ENCODE results near the gene DCHS2. TPM values are rescaled to one million over a fixed set of nuclear protein-coding genes. Genes with fewer than 3 reads are reported as not detected.

DCHS2 gene
- total and polyA plus RNA-seq, 10 of the 15 experiments (the other 5 are each of a cell fraction or from before 2014, with no cell fraction given): 0.01 to 0.31 (median 0.06) TPM; not detected in 3

- FAIRE-seq (no peak), ATAC-seq (peak; percentile 62), DNase-seq (ENCODE audit: low read depth, low spot score) (no peak)
- no peak for TF ChIP-seq PKNOX1 (IDR thresholded peaks at IDR 0.05)
- peak; percentile 48; the same call in 1 of the 2 replicates for TF ChIP-seq SPI1 (IDR thresholded peaks at IDR 0.05; ENCODE audit: borderline replicate concordance, insufficient read depth, low read depth, low read length)
- intact Hi-C loops (cut with micrococcal nuclease; ENCODE audit: unreplicated experiment) (no loop called here), in situ Hi-C loops (cut with MboI) (no loop called here)
- Histone ChIP-seq H3K79me2 (ENCODE audit: control insufficient read depth, insufficient read depth, low read length) (no peaks in the 10 kb centered on the region), H3K9me3 (replicated peaks; ENCODE audit: control insufficient read depth, insufficient read depth, low read length) (no peaks in the 10 kb centered on the region), H3K27ac (ENCODE audit: control insufficient read depth, insufficient read depth) (no peak overlapping the region), H3K4me2 (ENCODE audit: control insufficient read depth, insufficient read depth) (peak overlapping the region; percentile 36; the same call in 1 of the 2 replicates), H3K27me3 (replicated peaks in 1 of 2; ENCODE audit: control insufficient read depth in 2 of 2, insufficient read depth in 2 of 2, low read length in 1 of 2) (no peaks in the 10 kb centered on the region), H4K20me1 (ENCODE audit: control insufficient read depth, insufficient read depth) (no peaks in the 10 kb centered on the region), H3K36me3 (ENCODE audit: control insufficient read depth in 2 of 2, insufficient read depth in 2 of 2, low read length in 1 of 2) (no peaks in the 10 kb centered on the region), H3K4me3 (no peak overlapping the region), H3K9ac (ENCODE audit: control insufficient read depth, insufficient read depth, low read length) (no peak overlapping the region), H2AFZ (ENCODE audit: control insufficient read depth, low read depth, low read length) (no peak overlapping the region), H3K4me1 (ENCODE audit: control insufficient read depth, insufficient read depth, low read length) (no peaks in the 10 kb centered on the region)
- no TSS peak for BruUV-seq (replicated peaks)
- ChIA-PET RAD21 (ENCODE audit: unreplicated experiment) (interaction anchor here (1.3 kb wide), 1 partner anchor 139 kb away, joined by 3 read pairs; no protein-coding TSS in a partner anchor), POLR2A (no interaction called here), SMC1A (ENCODE audit: uncharacterized antibody, unreplicated experiment) (no interaction called here), CTCF (interaction anchor here (0.6 kb wide), 1 partner anchor 294 kb away, joined by 5 read pairs; no protein-coding TSS in a partner anchor)
- WGBS (ENCODE audit: insufficient coverage, insufficient replicate concordance, low lambda C conversion rate, missing lambda C conversion rate): 6% methylated on average over 4 of the region's 4 CpGs
Observed at GRCh38 chr4:154368060-154368459, 123.5 kb downstream of the DCHS2 start.

GRCh38 chr4:154367659-154368058 lies 123.9 kb downstream of the DCHS2 start:
- H2AFZ ChIP-seq (ENCODE audit: control insufficient read depth, low read depth, low read length): peak overlapping the region; percentile 30
- 62% methylated on average over 2 of the region's 2 CpGs for WGBS (ENCODE audit: insufficient coverage, insufficient replicate concordance, low lambda C conversion rate, missing lambda C conversion rate)
- intact Hi-C loops (cut with micrococcal nuclease; ENCODE audit: unreplicated experiment): no loop called here
- H3K27ac ChIP-seq (ENCODE audit: control insufficient read depth, insufficient read depth): no peak overlapping the region
- no peaks in the 10 kb centered on the region for H3K36me3 ChIP-seq (ENCODE audit: control insufficient read depth in 2 of 2, insufficient read depth in 2 of 2, low read length in 1 of 2)
- peak; percentile 35 for ATAC-seq
- H3K27me3 ChIP-seq (replicated peaks in 1 of 2; ENCODE audit: control insufficient read depth in 2 of 2, insufficient read depth in 2 of 2, low read length in 1 of 2): no peaks in the 10 kb centered on the region
- in situ Hi-C loops (cut with MboI): no loop called here
- no peak for FAIRE-seq
- BruUV-seq (replicated peaks): no TSS peak
- no peak overlapping the region for H3K4me3 ChIP-seq
- RAD21 ChIA-PET (ENCODE audit: unreplicated experiment): interaction anchor here (1.3 kb wide), 1 partner anchor 139 kb away, joined by 3 read pairs; no protein-coding TSS in a partner anchor
- H3K9me3 ChIP-seq (replicated peaks; ENCODE audit: control insufficient read depth, insufficient read depth, low read length): no peaks in the 10 kb centered on the region
- CTCF ChIA-PET: interaction anchor here (0.6 kb wide), 1 partner anchor 294 kb away, joined by 5 read pairs; no protein-coding TSS in a partner anchor
- peak overlapping the region; percentile 36 for H3K4me2 ChIP-seq (ENCODE audit: control insufficient read depth, insufficient read depth)
- H3K9ac ChIP-seq (ENCODE audit: control insufficient read depth, insufficient read depth, low read length): no peak overlapping the region
- POLR2A ChIA-PET: no interaction called here
- SMC1A ChIA-PET (ENCODE audit: uncharacterized antibody, unreplicated experiment): no interaction called here
- H3K4me1 ChIP-seq (ENCODE audit: control insufficient read depth, insufficient read depth, low read length): no peaks in the 10 kb centered on the region
- no peaks in the 10 kb centered on the region for H3K79me2 ChIP-seq (ENCODE audit: control insufficient read depth, insufficient read depth, low read length)
- H4K20me1 ChIP-seq (ENCODE audit: control insufficient read depth, insufficient read depth): no peaks in the 10 kb centered on the region
- DNase-seq (ENCODE audit: low read depth, low spot score): no peak
- TF ChIP-seq USF1 (IDR thresholded peaks at IDR 0.05; ENCODE audit: borderline replicate concordance, extremely low read length, insufficient read depth, low read depth, low read length) (no peak), IKZF2 (IDR thresholded peaks at IDR 0.05) (no peak), NKRF (conservative IDR thresholded peaks at IDR 0.05) (no peak), SIN3A (IDR thresholded peaks at IDR 0.05; ENCODE audit: low read depth, low read length) (no peak), NFIC (IDR thresholded peaks at IDR 0.05; ENCODE audit: low read depth, low read length) (no peak), ZBED1 (IDR thresholded peaks at IDR 0.05; ENCODE audit: borderline replicate concordance) (no peak), NBN (IDR thresholded peaks at IDR 0.05) (no peak), E2F8 (IDR thresholded peaks at IDR 0.05; ENCODE audit: low read depth, partially characterized antibody) (no peak), SPI1 (IDR thresholded peaks at IDR 0.05; ENCODE audit: borderline replicate concordance, insufficient read depth, low read depth, low read length) (no peak)

Data from GM12878 (cell line).